HepG2 (cell line): ENCODE measurements around the gene MRPS2. TPM values are rescaled to one million over a fixed set of nuclear protein-coding genes. Genes with fewer than 3 reads are reported as not detected.

ENCODE experiments used
- ATAC-seq: fragments of 200-7000 bp; cut with Tn5 transposase; 3 replicates; pipeline ENCODE4 v1.9.1; 2020; ENCODE audit warnings: mild to moderate bottlenecking, moderate library complexity
- BruUV-seq: library from RNA; stranded (reverse); fragments of 400-500 nt; replicated peaks from 2 replicates; lab custom pipeline; 2021; lab: Mats Ljungman, UMichigan
- CTCF ChIA-PET: fragments of 300-600 bp; formaldehyde crosslinking; extraction: SDS; loops from one replicate; lab custom pipeline; 2021; ENCODE audit warnings: low total read pairs, inconsistent platforms, low intra/inter-chr PET ratio; lab: Yijun Ruan, JAX
- POLR2A ChIA-PET: fragments of 350-600 bp; sonication (Branson Sonifier 250); formaldehyde crosslinking; loops from one replicate; lab custom pipeline; 2020; ENCODE audit warnings: antibody characterized with exemption, inconsistent platforms; lab: Yijun Ruan, JAX
- DNase-seq: peaks from one replicate; pipeline ENCODE4 v3.0.0-alpha.2; 2015; ENCODE audit warnings: low spot score
- FAIRE-seq: peaks from 3 replicates; lab custom pipeline; 2011; peaks lifted over from hg19 to GRCh38; lab: Jason Lieb, UNC
- H2AFZ ChIP-seq: one replicate; pipeline ENCODE4 v1.6.1; 2011; ENCODE audit warnings: low read length, inconsistent platforms
- H3K27ac ChIP-seq: fragments of 300-600 bp; 3 replicates; pipeline ENCODE4 v1.8.0; 2011; ENCODE audit warnings: mixed run types, mild to moderate bottlenecking, mixed read lengths, low read length, inconsistent platforms; ENCODE audit not compliant: insufficient read depth; ENCODE audit errors: extremely low read length
- H3K27me3 ChIP-seq, 2 experiments: fragments of 200-600 bp in 1 of 2; 2 replicates in 1 of 2; 3 replicates in 1 of 2; pipeline versions ENCODE4 v1.6.0 to v1.8.0; 2011; ENCODE audit warnings: low read length in 2 of 2, mild to moderate bottlenecking in 2 of 2, moderate library complexity in 2 of 2, inconsistent platforms in 1 of 2; ENCODE audit not compliant: insufficient read depth in 2 of 2, control insufficient read depth in 1 of 2
- H3K36me3 ChIP-seq, 2 experiments: fragments of 200-600 bp in 1 of 2; replicated peaks in 1 of 2; 2 replicates in 1 of 2; 3 replicates in 1 of 2; pipeline versions ENCODE4 v1.5.1 to v1.8.0; 2011; ENCODE audit warnings: low read length in 2 of 2, inconsistent platforms in 1 of 2; ENCODE audit not compliant: insufficient read depth in 2 of 2, control insufficient read depth in 1 of 2
- H3K4me1 ChIP-seq: 2 replicates; pipeline ENCODE4 v1.5.1; 2012; ENCODE audit warnings: low read length, inconsistent platforms; ENCODE audit not compliant: insufficient read depth
- H3K4me2 ChIP-seq: 2 replicates; pipeline ENCODE4 v1.6.0; 2011; ENCODE audit warnings: low read depth, low read length, inconsistent platforms
- H3K4me3 ChIP-seq, 3 experiments: fragments of 200-600 bp in 1 of 3; sonication (generic), shearing (Covaris generic) in 1 of 3; replicated peaks in 1 of 3; 2 replicates each; pipeline ENCODE4 v1.5.1; 2011 to 2016; ENCODE audit warnings: low read length in 3 of 3, inconsistent platforms in 2 of 3, low read depth in 2 of 3, mild to moderate bottlenecking in 2 of 3, control low read depth in 1 of 3, mixed read lengths in 1 of 3; ENCODE audit not compliant: insufficient read depth in 1 of 3
- H3K79me2 ChIP-seq: one replicate; pipeline ENCODE4 v1.6.1; 2011; ENCODE audit warnings: low read length, inconsistent platforms; ENCODE audit not compliant: insufficient read depth
- H3K9ac ChIP-seq: 2 replicates; pipeline ENCODE4 v1.6.0; 2011; ENCODE audit warnings: mild to moderate bottlenecking, low read depth, low read length, inconsistent platforms; ENCODE audit not compliant: insufficient read depth
- H3K9me3 ChIP-seq: 2 replicates; pipeline ENCODE4 v1.5.1; 2012; ENCODE audit warnings: mild to moderate bottlenecking, low read length
- H4K20me1 ChIP-seq: 2 replicates; pipeline ENCODE4 v1.6.0; 2011; ENCODE audit warnings: inconsistent platforms, mild to moderate bottlenecking, low read length, moderate library complexity; ENCODE audit not compliant: insufficient read depth
- BCL3 ChIP-seq: sonication (generic); formaldehyde crosslinking; IDR thresholded peaks from 2 replicates; pipeline ENCODE4 v1.5.1; 2020; ENCODE audit warnings: mild to moderate bottlenecking, missing genetic modification reagents, moderate library complexity
- CBX2 ChIP-seq, 2 experiments: fragments of 200-600 bp in 1 of 2; sonication (generic); formaldehyde crosslinking in 1 of 2; IDR thresholded peaks; 2 replicates each; pipeline versions ENCODE4 v1.7.0 to v1.8.1; 2018 to 2022; ENCODE audit warnings: low read depth in 2 of 2, low read length in 1 of 2, mild to moderate bottlenecking in 1 of 2, missing genetic modification reagents in 1 of 2
- FOSL1 ChIP-seq: sonication (generic); formaldehyde crosslinking; IDR thresholded peaks from 2 replicates; pipeline ENCODE4 v1.9.0; 2021; ENCODE audit warnings: missing genetic modification reagents, borderline replicate concordance
- HNRNPLL ChIP-seq: fragments of 200-400 bp; formaldehyde crosslinking; IDR thresholded peaks from 2 replicates; pipeline ENCODE4 v1.6.1; 2017; ENCODE audit warnings: mild to moderate bottlenecking, low read depth, low read length; ENCODE audit not compliant: poor library complexity, severe bottlenecking
- KDM4B ChIP-seq: sonication (generic); formaldehyde crosslinking; IDR thresholded peaks from 2 replicates; pipeline ENCODE4 v1.4.0; 2020; ENCODE audit warnings: missing genetic modification reagents
- MXD1 ChIP-seq: sonication (generic); formaldehyde crosslinking; IDR thresholded peaks from 2 replicates; pipeline ENCODE4 v1.4.0; 2020; ENCODE audit warnings: mild to moderate bottlenecking, missing genetic modification reagents
- NAIF1 ChIP-seq: sonication (generic); formaldehyde crosslinking; IDR thresholded peaks from 2 replicates; pipeline ENCODE4 v1.5.0; 2020; ENCODE audit warnings: mild to moderate bottlenecking, missing genetic modification reagents, borderline replicate concordance
- NR1H2 ChIP-seq: sonication (generic); formaldehyde crosslinking; IDR thresholded peaks from 2 replicates; pipeline ENCODE4 v1.8.1; 2022; ENCODE audit warnings: low read depth, missing genetic modification reagents, borderline replicate concordance
- REPIN1 ChIP-seq: sonication (generic); formaldehyde crosslinking; IDR thresholded peaks from 2 replicates; pipeline ENCODE4 v1.8.0; 2022; ENCODE audit warnings: missing genetic modification reagents, low read depth, mild to moderate bottlenecking, borderline replicate concordance
- THRA ChIP-seq: sonication (generic); formaldehyde crosslinking; IDR thresholded peaks from 2 replicates; pipeline ENCODE4 v1.4.0; 2020; ENCODE audit warnings: missing genetic modification reagents, borderline replicate concordance
- ZFP82 ChIP-seq: sonication (generic); formaldehyde crosslinking; IDR thresholded peaks from 2 replicates; pipeline ENCODE4 v1.5.1; 2020; ENCODE audit warnings: mild to moderate bottlenecking, missing genetic modification reagents, borderline replicate concordance
- ZNF468 ChIP-seq: sonication (generic); formaldehyde crosslinking; IDR thresholded peaks from 2 replicates; pipeline ENCODE4 v1.8.0; 2022; ENCODE audit warnings: mild to moderate bottlenecking, moderate library complexity, missing genetic modification reagents
- ZNF577 ChIP-seq: sonication (generic); formaldehyde crosslinking; IDR thresholded peaks from 2 replicates; pipeline ENCODE4 v1.4.0; 2020; ENCODE audit warnings: mild to moderate bottlenecking, low read depth, missing genetic modification reagents, borderline replicate concordance
- ZNF800 ChIP-seq: sonication (generic); formaldehyde crosslinking; IDR thresholded peaks from 2 replicates; pipeline ENCODE4 v1.4.0; 2020; ENCODE audit warnings: missing genetic modification reagents
- ZUFSP ChIP-seq: sonication (generic); formaldehyde crosslinking; IDR thresholded peaks from 2 replicates; pipeline ENCODE4 v1.9.0; 2021; ENCODE audit warnings: missing genetic modification reagents, mild to moderate bottlenecking, borderline replicate concordance
- WGBS: methylation state at CpG from one replicate; pipeline ENCODE4 v1.1.6; 2017; ENCODE audit warnings: low lambda C conversion rate; 5-methylcytosine and 5-hydroxymethylcytosine counted together
- in situ Hi-C: cut with HindIII; loops from 2 replicates; pipeline ENCODE4 v1.10.0; 2017; ENCODE audit warnings: low pct_unique_long_range_greater_than_20kb; ENCODE audit not compliant: extremely low pct_ligation_motif_present
- intact Hi-C: fragments of 100-400 bp; cut with micrococcal nuclease; formaldehyde crosslinking; loops from one replicate; pipeline ENCODE4 v1.10.0; 2022; ENCODE audit not compliant: unreplicated experiment
- polyA plus RNA-seq, 8 experiments: library from polyadenylated mRNA; depleted of rRNA in 3 of 8; stranded (reverse) in 7 of 8; unstranded in 1 of 8; fragments of >200 nt; fragmentation: Illumina TruSeq in 4 of 8; extraction: Trizol in 4 of 8; gene quantifications; 2 replicates each; pipeline versions ENCODE4 v1.2.1 to v1.2.3, GENCODE V29; 2011 to 2016; ENCODE audit warnings: low read depth in 4 of 8, missing spikeins in 1 of 8, mixed read lengths in 1 of 8; ENCODE audit not compliant: insufficient read depth in 1 of 8
- total RNA-seq, 5 experiments: library from RNA; depleted of rRNA; stranded (reverse); fragments of >200 nt; fragmentation: Illumina TruSeq; extraction: Trizol; gene quantifications; 2 replicates each; pipeline ENCODE4 v1.2.3, GENCODE V29; 2016; ENCODE audit warnings: low read depth in 1 of 5

MRPS2 gene
- total and polyA plus RNA-seq, 2 of the 13 experiments (the other 11 are each of a cell fraction or from before 2014, with no cell fraction given), result 44.4 to 86.7 TPM

GRCh38 chr9:135512904-135513303, 12.4 kb downstream of the MRPS2 start (continued):
- TF ChIP-seq THRA (CRISPR knock-in tag) (no peak), NR1H2 (CRISPR knock-in tag) (no peak), BCL3 (CRISPR knock-in tag) (no peak), ZNF577 (CRISPR knock-in tag) (no peak)
- TF ChIP-seq, all 625 proteins: peak for 0

GRCh38 chr9:135513351-135513846, 12.9 kb downstream of the MRPS2 start:
- WGBS, result 13% methylated on average over 15 of the region's 19 CpGs
- Histone ChIP-seq H3K79me2 (no peaks in the 10 kb centered on the region), H3K4me1 (no peaks in the 10 kb centered on the region), H3K9me3 (no peaks in the 10 kb centered on the region), H2AFZ (no peak overlapping the region), H3K36me3 (no peaks in the 10 kb centered on the region), H3K4me2 (no peak overlapping the region), H3K27ac (no peak overlapping the region), H3K27me3 (peaks cover 3 to 48% of the 10 kb centered on the region in 2 experiments; a peak in 4 of 5 replicates), H3K4me3 (no peak overlapping the region), H3K9ac (no peak overlapping the region), H4K20me1 (no peaks in the 10 kb centered on the region)
- FAIRE-seq (no peak), DNase-seq (no peak), ATAC-seq (no peak)
- in situ Hi-C loops (no loop called here), intact Hi-C loops (no loop called here)
- CTCF ChIA-PET, result no interaction called here
- POLR2A ChIA-PET, result no interaction called here
- no TSS peak for BruUV-seq
- TF ChIP-seq ZUFSP (CRISPR knock-in tag) (no peak), CBX2 (IDR thresholded peaks at IDR 0.05; ENCODE audit: low read depth, low read length) (no peak), CBX2 (CRISPR knock-in tag; IDR thresholded peaks at IDR 0.05; ENCODE audit: low read depth) (no peak), FOSL1 (no peak), NAIF1 (CRISPR knock-in tag) (no peak), REPIN1 (CRISPR knock-in tag) (no peak), KDM4B (CRISPR knock-in tag) (no peak), ZNF800 (CRISPR knock-in tag) (no peak), ZFP82 (CRISPR knock-in tag) (no peak), HNRNPLL (no peak), MXD1 (CRISPR knock-in tag) (no peak), ZNF468 (no peak)
